Stimulated activated CD8-positive, alpha-beta memory T cell treated with anti-CD3 and anti-CD28 coated beads, Interleukin-4, amount 100 ng/mL, for 4 hours (primary cell): ENCODE results near the gene BMP6.
"Not testable (repeated sequence)": the region's sequence is repeated elsewhere in the genome, so short reads cannot be mapped to it uniquely, and the experiment has no call there.

Experiments
- DNase-seq, 2 donors: peaks; one replicate each; pipeline ENCODE4 v3.0.0-alpha.2; 2020; ENCODE audit warnings: low read depth in 2 of 2, low spot score in 1 of 2

Gene BMP6

DNA sequence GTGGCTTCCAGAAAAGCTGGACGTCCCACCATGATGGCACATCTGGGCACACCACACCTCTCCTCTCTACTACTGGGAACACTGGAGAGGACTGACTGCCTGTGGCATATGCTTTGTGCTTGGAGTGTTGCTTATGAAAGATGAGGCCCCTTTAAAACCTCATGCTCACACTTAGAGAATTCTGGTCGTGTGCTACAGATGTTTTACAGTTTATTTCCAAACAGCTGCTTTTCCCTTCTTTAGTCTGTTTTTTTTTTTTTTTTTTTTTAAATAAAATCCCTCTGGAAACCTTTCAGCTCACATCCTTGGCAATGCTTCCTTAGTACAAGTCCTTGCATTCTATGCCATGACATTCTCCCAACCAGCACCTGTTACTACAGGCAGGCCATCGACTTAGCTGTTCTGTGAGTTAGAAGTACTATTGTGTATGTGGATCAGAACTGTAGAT, 60.3 kb downstream of the BMP6 start:
- DNase-seq, result no peak

DNA sequence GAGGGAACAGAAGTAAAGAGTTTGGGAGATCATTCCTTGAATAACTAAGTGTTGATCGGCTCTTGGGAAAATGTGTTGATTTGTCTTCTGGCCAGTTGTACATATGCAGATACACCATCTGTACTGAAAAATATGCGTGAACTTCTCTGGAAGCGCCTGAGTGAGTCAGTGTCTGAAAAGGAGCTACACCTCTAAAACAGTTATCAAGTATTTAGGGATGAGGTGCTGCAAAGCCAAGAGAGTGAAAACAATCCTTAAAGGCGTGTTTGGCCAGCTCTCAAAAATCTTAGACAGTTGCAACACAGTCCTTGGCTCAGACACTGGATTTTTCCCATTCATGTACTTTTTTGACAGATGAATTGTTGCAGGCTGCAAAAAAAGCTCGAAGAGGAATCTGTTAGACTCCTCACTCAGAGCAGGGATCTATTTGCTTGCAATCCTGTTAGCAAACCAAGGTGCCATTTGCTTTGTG, 61.3 kb downstream of the BMP6 start:
- no peak for DNase-seq

DNA sequence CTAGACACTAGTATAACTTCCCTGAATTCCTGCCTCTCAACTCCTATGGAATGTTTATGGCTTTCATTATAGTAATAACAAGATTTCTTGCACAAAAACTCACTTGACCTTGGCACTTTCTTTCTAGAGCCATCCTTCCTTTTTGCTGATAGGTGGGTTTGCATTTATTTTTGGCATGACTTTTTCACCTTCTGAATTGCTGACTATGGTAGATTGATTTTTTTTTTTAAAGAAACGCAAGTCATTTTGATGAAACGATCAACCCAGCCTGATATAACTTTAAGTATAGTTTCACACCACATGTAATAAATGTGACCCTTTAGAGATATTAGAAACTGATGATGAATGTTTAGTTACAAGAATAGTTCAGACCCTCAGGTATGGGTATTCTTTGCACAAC, 61.8 kb downstream of the BMP6 start:
- no peak for DNase-seq

DNA sequence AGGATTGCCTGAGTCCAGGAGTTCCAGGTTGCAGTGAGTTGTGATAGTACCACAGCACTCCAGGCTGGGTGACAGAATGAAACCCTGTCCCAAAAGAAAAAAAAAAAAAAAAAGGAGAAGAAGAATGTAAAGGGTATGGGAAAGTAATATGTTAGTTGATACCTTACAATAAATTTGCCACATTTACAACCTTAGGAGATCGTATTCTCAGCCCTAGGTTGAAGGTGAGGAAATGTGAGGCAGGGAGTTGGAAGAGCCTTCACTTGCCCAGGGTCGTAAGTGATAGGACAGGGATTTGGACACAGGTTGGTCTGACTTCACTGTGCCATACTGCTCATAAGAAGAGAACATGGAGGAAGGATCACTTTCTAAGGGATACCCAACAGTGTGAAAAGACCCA, 68.6 kb downstream of the BMP6 start:
- no peak for DNase-seq

DNA sequence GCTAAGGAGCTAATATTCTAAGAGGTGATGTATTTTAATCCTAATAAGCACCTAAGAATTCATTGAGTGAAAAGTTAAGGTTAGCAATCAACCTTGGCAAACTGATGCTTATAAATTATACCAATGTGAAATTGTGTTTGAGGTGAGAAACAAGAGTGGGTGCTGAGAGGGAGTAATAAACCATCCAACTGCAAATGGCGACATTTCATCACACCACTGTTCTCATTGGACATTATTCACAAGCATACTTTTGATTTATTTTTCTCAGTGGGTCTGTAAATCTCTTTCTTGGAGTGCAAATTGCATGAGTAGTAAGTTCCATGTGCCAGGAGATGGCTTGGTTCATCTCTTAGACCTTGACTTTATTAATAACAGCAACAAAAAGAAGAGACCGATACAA, 71.5 kb downstream of the BMP6 start:
- DNase-seq, result no peak

DNA sequence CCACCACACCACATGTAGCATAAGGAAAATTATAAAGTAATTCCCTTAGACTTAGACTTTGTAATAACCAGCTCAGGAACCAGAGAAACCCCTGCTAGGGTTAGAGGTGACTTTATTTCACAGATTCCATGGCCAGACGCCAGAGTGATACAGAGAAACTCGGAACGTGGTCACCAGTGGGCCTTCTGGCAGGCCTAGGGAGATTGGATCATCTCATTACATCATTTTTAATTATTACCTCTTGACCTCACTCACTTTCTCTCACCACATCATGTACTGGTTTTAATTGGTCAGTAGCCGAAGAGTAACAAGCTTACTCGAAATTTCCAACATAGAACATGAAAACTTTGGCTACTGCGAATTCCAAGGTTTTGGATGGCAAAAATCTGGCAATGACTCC, 72.9 kb downstream of the BMP6 start:
- DNase-seq, result no peak

DNA sequence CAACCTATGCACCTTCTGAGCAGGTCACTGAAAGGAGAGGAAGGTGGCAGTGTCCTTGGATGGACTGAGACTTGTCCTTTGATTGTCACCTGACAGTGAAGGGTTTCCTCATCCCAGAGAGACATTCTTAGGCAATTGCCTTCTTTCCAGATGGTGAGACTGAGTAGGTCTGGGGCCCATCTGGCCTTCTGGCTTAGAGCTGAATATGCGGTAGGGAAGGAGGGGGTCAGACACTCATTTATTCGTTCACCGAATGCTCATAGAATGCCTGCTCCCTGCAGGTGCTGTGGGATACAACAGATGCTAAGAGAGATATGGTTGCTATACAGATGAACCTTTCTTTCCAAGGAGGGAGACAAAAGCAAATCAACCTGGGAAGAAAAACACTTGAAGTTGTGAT, 76.8 kb downstream of the BMP6 start:
- no peak for DNase-seq

DNA sequence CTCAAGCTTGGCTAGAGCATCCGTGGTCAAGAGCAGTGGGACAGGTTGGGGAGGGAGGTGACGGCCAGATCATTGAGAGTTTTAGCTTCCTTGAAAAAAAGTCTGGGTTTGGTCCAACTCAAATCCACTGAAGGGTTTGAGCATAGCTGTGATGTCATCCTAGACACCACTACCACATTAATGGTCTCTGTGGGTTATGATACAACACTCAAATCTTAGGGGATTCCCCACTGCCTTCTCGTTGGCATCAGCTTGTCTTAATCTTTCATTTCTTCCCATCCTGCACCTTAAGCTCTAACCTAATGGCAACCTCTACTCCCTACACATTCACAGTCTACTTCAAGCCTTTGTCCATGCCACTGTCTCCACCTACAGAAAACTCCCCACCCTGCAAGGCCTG, 77.3 kb downstream of the BMP6 start:
- no peak for DNase-seq

DNA sequence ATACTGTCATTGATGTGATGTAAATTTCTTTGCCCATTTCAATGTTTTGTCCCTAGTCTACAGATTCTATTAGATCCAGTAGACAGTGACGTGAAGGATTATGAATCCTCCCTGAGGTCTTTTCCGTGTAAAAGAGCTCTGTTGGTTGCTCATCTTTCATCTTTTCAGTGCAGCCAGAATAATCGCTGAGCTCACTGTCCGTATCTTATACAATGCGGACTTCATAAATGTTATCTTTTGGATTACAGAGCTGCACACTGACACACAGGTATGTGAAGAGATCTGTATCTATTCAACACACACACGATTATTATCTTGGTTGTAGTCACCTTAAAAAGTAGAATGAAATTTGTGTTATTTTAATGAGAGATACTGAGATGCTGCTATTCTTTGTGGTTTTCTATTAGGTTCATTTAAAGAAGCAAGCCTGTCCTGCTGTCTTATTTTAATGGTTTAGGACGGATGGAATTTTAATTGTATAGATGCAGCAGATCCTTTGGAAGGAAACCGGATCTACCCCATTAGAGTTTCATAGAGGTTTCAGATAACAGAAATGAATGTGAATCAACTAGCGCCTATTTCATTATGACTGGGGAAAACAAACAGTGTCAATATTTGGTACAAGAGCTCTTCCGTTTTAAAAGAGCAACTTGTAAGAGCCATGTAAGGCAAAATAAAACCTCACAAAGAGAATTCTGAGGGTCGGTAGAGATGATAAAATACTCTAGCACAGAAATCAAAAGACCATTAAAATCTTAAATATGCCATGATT, 79.4 kb downstream of the BMP6 start:
- no peak for DNase-seq

DNA sequence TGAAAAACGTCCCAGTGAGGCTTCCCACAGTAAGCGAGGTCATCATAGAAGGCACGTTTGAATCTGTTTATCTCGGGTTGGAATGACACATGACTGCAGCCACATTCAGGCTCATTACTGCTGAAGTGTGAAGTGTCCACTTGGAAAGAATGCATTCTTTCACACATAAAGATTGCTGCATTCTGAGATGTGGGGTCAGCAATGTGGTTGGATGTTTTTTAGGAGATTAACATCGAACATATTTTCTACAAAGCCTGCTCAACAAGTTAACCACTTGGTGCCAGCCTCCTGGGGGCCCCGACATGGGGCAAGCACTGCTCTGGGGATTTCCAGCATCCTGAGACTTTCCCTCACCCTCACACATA, 79.9 kb downstream of the BMP6 start:
- DNase-seq, result no peak

DNA sequence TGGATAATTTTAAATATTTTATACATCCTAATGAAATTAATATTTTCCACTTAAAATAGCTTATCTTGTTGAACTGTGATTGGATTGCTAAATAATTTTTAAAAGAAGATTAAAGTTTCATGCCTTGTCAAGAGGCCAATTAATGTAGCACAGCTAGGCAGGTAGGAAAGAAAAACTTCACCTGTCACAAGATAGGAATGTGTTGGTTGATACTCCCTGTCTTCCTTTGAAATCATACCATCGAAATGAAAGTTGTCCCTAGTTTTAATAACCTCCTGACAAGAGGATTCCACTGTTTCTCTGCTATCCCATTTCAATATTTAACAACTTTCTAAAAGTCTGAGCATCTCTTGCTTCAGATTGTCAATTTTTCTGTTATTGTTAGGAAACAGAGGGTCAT, 80.8 kb downstream of the BMP6 start:
- no peak for DNase-seq

DNA sequence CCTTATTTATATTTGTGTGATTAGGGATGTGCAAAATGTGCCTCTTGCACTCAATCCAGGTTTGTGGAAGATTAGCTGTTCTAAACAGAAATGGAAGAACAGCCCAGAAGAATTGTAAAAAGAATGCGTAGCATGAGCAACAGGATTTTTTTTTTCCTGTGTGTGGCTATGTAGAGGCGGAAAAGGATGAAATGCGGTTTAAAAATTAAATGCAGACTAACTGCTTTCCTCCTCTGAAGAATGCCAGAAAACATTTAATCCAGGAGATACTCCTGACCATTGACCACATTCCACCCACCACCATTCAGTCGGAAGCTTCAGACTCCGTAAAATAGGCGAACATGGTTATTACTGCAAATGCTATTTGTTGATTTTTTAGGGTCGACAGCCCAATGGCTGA, 83.4 kb downstream of the BMP6 start:
- DNase-seq, result no peak

DNA sequence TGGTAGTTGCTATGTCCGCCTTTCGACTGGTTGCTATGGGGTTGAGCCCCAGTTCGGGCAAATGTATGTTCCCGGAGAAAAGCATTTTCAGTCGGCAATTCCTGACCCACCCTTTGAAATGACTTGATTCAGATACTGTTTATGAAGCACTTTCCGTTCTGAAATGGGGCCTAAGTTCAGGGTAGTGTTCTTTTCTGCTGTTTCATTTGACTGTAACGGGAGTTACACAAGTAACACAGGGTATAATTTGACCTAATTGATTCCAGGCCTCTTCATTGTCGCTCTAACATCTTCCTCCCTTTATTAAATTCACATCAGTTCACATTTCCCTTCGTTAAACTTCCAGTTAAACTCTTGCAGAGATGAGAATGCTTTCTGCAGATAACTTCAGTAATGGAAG, 85.5 kb downstream of the BMP6 start:
- no peak for DNase-seq

DNA sequence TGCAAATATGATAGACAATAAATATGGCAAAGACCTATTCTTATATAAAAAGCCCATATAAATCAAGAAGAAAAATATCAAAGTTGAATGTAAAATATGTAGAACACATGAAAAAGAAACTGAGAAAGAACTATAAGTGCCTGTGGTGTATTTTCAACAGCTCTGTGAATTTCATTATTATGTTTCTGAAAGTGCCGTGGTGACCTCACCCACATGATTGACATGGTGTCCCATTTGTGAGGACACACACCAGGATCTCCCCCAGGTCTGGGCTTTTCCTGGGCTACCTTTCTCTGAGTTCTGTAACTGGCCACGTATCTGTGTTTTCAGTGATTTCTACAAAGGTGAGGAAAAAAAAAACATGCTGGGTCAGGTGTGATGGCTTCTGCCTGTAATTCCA, 86.7 kb downstream of the BMP6 start:
- no peak for DNase-seq

DNA sequence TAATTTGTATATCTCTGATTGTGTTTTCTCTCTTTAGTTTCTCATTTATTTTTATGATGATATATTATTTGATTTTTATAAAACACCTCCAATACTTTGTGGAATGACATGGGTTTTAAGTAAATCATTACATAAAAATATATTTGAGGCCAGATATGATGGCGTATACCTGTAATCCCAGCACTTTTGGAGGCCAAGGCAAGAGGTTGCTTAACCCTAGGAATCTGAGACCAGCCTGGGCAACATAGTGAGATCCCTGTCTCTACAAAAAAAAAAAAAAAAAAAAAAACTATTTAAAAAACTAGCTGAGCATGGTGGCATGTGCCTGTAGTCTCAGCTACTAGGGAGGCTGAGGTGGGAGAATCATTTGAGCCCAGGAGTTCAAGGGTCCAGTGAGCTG, 87.3 kb downstream of the BMP6 start:
- no peak for DNase-seq

DNA sequence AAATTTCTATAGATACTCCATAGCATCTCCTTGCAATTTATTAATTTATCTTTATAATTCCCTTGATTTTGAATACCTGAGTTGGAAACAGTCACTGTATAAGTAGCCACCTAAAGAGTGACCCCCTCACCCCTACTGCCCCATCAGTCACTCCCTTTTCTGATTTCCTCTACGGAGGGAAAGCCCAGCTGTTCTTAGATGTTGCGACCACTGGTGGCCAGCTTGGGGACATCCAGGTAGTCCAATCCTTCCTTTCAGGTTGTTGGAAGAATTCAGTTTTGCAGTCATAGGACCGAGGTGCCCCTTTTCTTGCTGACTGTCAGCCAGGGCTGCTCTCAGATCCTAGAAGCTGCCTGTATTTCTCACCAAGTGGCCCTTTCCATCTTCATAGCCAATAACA, 87.8 kb downstream of the BMP6 start:
- DNase-seq, result no peak

DNA sequence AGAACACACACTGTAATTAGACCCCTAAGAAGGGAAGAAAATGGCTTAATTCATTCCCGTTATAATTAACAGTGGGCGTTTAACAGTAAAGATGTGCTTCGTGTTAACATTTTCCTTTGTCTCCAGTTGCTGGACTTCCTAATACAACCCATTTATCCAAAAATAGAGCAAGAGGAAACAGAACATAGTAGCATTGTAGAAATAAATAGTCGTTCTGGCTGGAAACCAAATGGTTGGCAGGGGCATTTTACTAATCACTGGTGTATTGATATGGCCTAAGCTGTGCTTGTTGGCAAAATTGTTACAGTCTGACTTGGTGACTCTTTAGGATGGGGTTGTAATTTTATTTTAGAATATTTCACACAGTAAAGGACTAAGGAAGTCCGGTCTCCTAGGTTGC, 89.8 kb downstream of the BMP6 start:
- DNase-seq, result no peak

DNA sequence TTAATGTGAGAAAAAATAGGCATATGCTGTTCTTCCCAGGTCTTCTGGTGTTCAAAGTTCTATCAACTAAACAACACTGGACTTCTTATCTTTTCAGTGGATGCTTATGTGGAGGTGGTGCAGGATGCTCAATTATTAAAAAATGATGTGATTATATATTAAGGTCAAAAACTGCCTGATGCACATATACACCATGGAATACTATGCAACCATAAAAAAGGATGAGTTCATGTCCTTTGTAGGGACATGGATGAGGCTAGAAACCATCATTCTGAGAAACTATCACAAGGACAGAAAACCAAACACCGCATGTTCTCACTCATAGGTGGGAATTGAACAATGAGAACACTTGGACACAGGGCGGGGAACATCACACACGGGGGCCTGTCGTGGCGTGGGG, 91.3 kb downstream of the BMP6 start:
- DNase-seq, result not testable (repeated sequence)

DNA sequence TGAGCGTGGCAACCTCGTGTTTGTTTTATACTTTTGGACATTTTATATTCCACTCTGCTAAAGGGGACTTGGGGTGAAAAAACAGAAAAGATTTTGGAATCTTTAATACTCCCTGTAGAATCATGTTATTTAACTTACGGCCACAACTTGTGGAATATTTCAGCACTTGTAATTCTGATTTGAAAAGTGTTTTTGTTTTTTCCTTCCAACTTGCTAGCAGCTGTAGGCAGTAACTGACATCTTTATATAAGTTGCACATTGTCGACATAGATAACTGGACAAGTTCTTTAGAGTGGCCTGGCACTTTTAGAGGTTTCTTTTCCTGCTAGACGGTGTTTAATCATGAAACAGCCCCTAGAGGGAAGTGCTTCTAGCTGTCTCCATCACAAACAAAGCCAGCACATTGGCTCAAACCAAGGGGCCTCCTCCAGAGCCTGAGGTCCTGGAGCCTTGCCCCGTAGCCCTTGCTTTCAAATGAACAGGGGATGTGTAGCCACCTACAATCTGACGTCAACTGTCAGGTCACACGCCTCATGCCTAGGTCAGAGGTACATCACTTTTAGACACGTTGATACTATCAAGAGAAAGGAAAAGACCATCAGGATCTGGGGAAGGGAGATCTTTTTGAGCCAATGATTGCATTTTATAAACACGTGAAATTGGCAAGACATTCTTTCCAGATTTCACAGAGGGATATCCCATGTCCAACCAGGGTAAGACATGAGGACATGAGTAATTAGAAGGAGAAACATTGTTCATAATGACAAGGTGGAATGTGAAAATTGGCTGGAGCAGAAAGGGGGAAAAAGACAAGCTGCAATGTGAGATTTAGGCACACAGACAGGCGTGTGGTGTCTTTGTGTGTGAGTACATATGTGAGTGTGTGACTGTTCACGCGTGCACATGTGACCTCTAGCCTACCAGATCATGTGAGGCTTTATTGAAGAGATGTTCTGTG, 92.6 kb downstream of the BMP6 start:
- DNase-seq, result no peak

DNA sequence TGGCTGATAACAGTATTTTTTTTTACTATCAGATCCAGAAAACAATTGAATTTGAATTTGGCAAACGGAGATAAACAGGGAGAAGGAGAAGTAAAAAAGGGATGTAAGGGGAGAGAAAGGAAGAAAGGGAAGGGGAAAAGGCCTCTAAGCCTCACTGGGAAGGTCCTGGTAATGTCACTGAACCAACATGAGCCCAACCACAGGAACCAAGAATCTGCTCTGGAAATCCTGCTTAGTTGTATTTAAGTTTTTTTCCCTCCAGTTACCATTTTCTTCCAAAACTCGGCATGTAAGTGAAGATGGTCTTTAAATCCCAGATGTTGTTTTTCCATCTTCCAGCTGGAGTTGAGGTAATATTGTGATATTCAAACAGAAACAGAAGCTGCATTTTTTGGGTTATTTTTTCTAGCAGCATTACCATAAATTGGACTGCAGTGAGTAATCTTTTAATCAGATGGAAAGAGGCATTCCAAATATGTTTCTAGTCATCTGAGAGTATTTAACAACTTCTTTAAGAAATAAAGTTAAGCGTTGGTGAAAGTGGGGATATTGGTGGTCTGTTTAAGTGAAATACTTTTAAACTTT, 93.6 kb downstream of the BMP6 start:
- DNase-seq, result no peak

DNA sequence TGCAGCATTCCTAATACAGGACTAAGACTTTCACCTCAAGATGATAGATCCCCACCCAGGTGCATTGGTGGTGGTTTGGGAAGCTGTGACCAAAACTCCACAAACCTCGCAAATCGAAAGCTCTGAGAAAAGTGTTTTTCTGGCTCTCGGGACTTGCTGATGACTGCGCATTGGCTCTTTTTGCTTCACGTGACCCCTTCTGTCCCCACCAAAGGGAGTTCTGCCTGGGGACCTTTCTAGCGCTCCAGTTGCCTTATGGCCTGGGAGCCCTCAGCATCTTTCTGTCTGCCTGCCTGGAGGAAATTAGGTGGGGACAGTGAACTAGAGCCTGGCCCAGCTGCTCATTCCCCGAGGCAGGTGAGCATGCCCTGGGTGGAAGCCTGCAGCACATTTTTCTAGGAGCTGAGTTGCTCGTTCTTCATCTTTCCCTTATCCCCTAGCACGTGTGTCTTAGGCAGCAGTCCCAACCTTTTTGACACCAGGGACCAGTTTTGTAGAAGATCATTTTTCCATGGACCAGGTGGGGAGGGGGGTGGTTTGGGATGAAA, 94.5 kb downstream of the BMP6 start:
- DNase-seq, result no peak

DNA sequence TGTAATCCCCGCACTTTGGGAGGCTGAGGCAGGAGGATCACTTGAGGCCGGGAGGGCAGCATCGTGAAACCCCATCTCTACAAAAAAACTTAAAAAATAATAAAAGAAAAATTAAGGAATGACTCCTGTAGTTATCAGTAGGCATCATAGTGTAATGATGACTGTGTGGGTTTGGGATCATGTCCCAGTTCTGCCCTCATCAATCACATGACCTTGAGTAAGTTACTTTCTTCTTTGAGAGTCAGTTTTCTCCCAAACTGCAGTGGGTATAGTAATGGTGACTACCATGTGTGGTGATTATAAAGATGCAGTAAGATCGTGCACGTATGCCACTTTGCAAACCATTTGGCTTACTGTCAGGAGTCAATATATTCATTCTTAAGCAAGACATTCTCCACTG, 95.5 kb downstream of the BMP6 start:
- DNase-seq, result no peak
